Endothelial cell (in vitro differentiated cells): Measurements from ENCODE around the gene AKAP6. TPM values are rescaled to one million over a fixed set of nuclear protein-coding genes. Genes with fewer than 3 reads are reported as not detected.

Source experiments
- DNase-seq: peaks from one replicate; pipeline ENCODE4 v3.0.0; 2021; ENCODE audit warnings: low spot score
- H3K27ac Mint-ChIP-seq: one replicate; pipeline ENCODE4 v1.8.0; 2021; ENCODE audit warnings: mixed read lengths, inconsistent platforms; ENCODE audit not compliant: unreplicated experiment
- H3K27me3 Mint-ChIP-seq: one replicate; pipeline ENCODE4 v1.8.0; 2021; ENCODE audit warnings: mild to moderate bottlenecking, moderate library complexity, mixed read lengths, inconsistent platforms; ENCODE audit not compliant: unreplicated experiment
- H3K36me3 Mint-ChIP-seq: one replicate; pipeline ENCODE4 v1.8.0; 2021; ENCODE audit warnings: mild to moderate bottlenecking, low read depth, mixed read lengths, inconsistent platforms; ENCODE audit not compliant: unreplicated experiment
- H3K4me1 Mint-ChIP-seq: one replicate; pipeline ENCODE4 v1.8.0; 2021; ENCODE audit warnings: mild to moderate bottlenecking, mixed read lengths, inconsistent platforms; ENCODE audit not compliant: unreplicated experiment
- H3K4me3 Mint-ChIP-seq: one replicate; pipeline ENCODE4 v1.8.0; 2021; ENCODE audit warnings: mild to moderate bottlenecking, mixed read lengths, inconsistent platforms; ENCODE audit not compliant: unreplicated experiment
- H3K9me3 Mint-ChIP-seq: one replicate; pipeline ENCODE4 v1.8.0; 2021; ENCODE audit warnings: mixed read lengths, inconsistent platforms; ENCODE audit not compliant: unreplicated experiment
- CTCF ChIP-seq: fragments of 200-600 bp; sonication (generic); IDR thresholded peaks from one replicate; pipeline ENCODE4 v1.5.0; 2021; ENCODE audit warnings: antibody characterized with exemption; ENCODE audit not compliant: unreplicated experiment
- total RNA-seq: library from RNA; stranded (reverse); fragmentation: NEBNext Ultra II Directional; extraction: Animal tissue kit (Norgen Biotek cat#: 25700); gene quantifications from one replicate; pipeline ENCODE4 v1.2.1, GENCODE V29; 2021; ENCODE audit not compliant: unreplicated experiment

The AKAP6 gene
- total RNA-seq, 1 donor from 2014 or later: 4.4 TPM

DNA sequence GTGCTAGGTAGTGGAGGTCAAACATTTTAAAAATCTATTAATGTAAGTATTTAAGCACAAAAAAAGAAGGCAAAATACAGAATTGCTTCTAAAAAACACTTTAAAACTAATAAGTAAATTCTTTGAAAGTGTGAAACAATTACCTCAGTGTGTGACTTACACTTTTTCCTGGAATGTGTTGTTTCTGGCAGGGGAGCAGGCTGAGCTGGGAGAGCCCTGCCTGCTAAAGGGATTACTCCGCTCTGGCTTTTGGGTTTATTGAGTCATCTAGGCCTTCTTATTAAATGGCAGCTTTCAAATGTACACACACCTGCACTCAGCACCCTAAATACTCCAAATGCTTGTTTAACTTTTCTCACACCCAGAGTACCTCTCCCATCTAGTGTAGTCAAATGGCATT lies 279.8 kb downstream of the AKAP6 start:
- Mint-ChIP-seq H3K27ac (no peak overlapping the region), H3K4me1 (no peaks in the 10 kb centered on the region), H3K9me3 (no peaks in the 10 kb centered on the region), H3K27me3 (no peaks in the 10 kb centered on the region), H3K4me3 (no peak overlapping the region), H3K36me3 (no peaks in the 10 kb centered on the region)
- no peak for TF ChIP-seq CTCF
- no peak for DNase-seq

- Mint-ChIP-seq H3K27me3 (no peaks in the 10 kb centered on the region), H3K36me3 (no peaks in the 10 kb centered on the region), H3K27ac (no peak overlapping the region), H3K4me1 (no peaks in the 10 kb centered on the region), H3K4me3 (no peak overlapping the region), H3K9me3 (no peaks in the 10 kb centered on the region)
- TF ChIP-seq CTCF: no peak
- DNase-seq: no peak
Observed at GRCh38 chr14:32609388-32609787, 280.3 kb downstream of the AKAP6 start.

GRCh38 chr14:32611752-32612151 lies 282.7 kb downstream of the AKAP6 start:
- Mint-ChIP-seq H3K9me3 (no peaks in the 10 kb centered on the region), H3K27ac (no peak overlapping the region), H3K4me3 (no peak overlapping the region), H3K4me1 (no peaks in the 10 kb centered on the region), H3K36me3 (no peaks in the 10 kb centered on the region), H3K27me3 (no peaks in the 10 kb centered on the region)
- no peak for DNase-seq
- no peak for TF ChIP-seq CTCF

DNA sequence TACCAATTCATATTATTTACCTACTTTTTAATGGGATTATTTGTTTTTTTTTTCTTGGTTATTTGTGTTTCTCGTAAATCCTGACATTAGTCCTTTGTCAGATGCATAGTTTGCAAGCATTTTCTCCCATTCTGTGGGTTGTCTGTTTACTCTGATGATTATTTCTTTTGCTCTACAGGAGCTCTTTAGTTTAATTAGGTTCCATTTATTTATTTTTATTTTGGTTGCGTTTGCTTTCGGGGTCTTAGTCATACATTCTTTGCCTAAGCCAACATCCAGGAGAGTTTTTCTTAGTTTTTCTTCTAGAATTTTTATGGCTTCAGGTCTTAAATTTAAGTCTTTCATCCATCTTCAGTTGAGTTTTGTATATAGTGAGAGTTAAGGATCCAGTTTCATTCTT lies 289.9 kb downstream of the AKAP6 start:
- no peak overlapping the region for H3K4me3 Mint-ChIP-seq

DNA sequence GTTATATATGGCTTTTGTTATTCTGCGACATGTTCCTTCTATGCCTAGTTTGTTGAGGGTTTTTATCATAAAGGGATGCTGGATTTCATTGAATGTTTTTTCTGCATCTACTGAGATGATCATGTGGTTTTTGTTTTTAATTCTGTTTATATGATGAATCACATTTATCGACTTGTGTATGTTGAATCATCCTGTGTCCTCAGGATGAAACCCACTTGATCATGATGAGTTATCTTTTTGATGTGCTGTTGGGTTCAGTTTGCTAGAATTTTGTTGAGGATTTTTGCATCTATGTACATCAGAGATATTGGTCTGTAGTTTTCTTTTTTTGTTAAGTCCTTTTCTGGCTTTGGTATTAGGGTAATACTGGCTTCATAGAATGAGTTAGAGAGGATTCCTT lies 291.2 kb downstream of the AKAP6 start:
- H3K9me3 Mint-ChIP-seq: no peaks in the 10 kb centered on the region
- H3K27me3 Mint-ChIP-seq: no peaks in the 10 kb centered on the region
- no peak for DNase-seq
- peaks cover 4% of the 10 kb centered on the region for H3K4me1 Mint-ChIP-seq
- H3K36me3 Mint-ChIP-seq: no peaks in the 10 kb centered on the region
- TF ChIP-seq CTCF: no peak
- H3K4me3 Mint-ChIP-seq: no peak overlapping the region
- no peak overlapping the region for H3K27ac Mint-ChIP-seq

More for the DNA sequence above, 289.9 kb downstream of the AKAP6 start:
- Mint-ChIP-seq H3K36me3 (no peaks in the 10 kb centered on the region), H3K4me1 (peaks cover 4% of the 10 kb centered on the region), H3K27ac (no peak overlapping the region), H3K27me3 (no peaks in the 10 kb centered on the region), H3K9me3 (no peaks in the 10 kb centered on the region)
- DNase-seq: no peak
- no peak for TF ChIP-seq CTCF
